Urinary bladder (tissue), 4 donors: ENCODE data around the gene SAMD14. TPM values are rescaled to one million over a fixed set of nuclear protein-coding genes. Genes with fewer than 3 reads are reported as not detected.
A peak's percentile ranks its signal among the peaks of the same experiment; 100 is the strongest.

Experiments
- DNase-seq: peaks from one replicate; pipeline ENCODE4 v3.0.0-alpha.2; 2015; ENCODE audit errors: extremely low spot score
- H3K27ac ChIP-seq: one replicate; pipeline ENCODE4 v1.5.1; 2013; ENCODE audit warnings: low read depth, mild to moderate bottlenecking, moderate library complexity
- H3K36me3 ChIP-seq: one replicate; pipeline ENCODE4 v1.6.1; 2013; ENCODE audit warnings: mild to moderate bottlenecking, moderate library complexity; ENCODE audit not compliant: insufficient read depth
- H3K4me1 ChIP-seq: one replicate; pipeline ENCODE4 v1.6.1; 2013; ENCODE audit warnings: mild to moderate bottlenecking, moderate library complexity; ENCODE audit not compliant: insufficient read depth
- H3K4me3 ChIP-seq: one replicate; pipeline ENCODE4 v1.5.1; 2013; ENCODE audit warnings: low read depth, low read length
- WGBS: extraction: QIAGEN DNeasy Blood & Tissue Kit; methylation state at CpG from one replicate; pipeline ENCODE4 v1.1.7; 2013; 5-methylcytosine and 5-hydroxymethylcytosine counted together
- polyA plus RNA-seq: library from polyadenylated mRNA; stranded (reverse); fragments of 200-250 nt; gene quantifications from one replicate; pipeline ENCODE4 v1.2.3, GENCODE V29; 2013
- total RNA-seq: library from RNA; depleted of rRNA; stranded (reverse); fragments of >200 nt; gene quantifications from one replicate; pipeline ENCODE4 v1.2.3, GENCODE V29; 2014
- donor health status: healthy with polysubstance abuse.
- donor health status: healthy.

Gene SAMD14
- total and polyA plus RNA-seq, 2 donors: 2.2 to 3.7 TPM

GRCh38 chr17:50161023-50161910 lies 31.3 kb upstream of the SAMD14 start:
- WGBS: under 1% methylated on average over 53 of the region's 53 CpGs
- no peaks in the 10 kb centered on the region for H3K4me1 ChIP-seq

GRCh38 chr17:50157891-50158290 lies 27.9 kb upstream of the SAMD14 start:
- H3K36me3 ChIP-seq: no peaks in the 10 kb centered on the region
- 62% methylated on average over 4 of the region's 4 CpGs for WGBS
- no peak overlapping the region for H3K27ac ChIP-seq
- DNase-seq: no peak
- no peak overlapping the region for H3K4me3 ChIP-seq
- no peaks in the 10 kb centered on the region for H3K4me1 ChIP-seq

More at GRCh38 chr17:50161023-50161910, 31.3 kb upstream of the SAMD14 start:
- Histone ChIP-seq H3K36me3 (no peaks in the 10 kb centered on the region), H3K4me3 (peak overlapping the region; percentile 30), H3K27ac (peak overlapping the region; percentile 48)
- DNase-seq: no peak

GRCh38 chr17:50155115-50155819 lies 25.3 kb upstream of the SAMD14 start:
- 43% methylated on average over 8 of the region's 8 CpGs for WGBS
- DNase-seq: no peak

GRCh38 chr17:50154604-50155003 lies 24.6 kb upstream of the SAMD14 start:
- H3K4me1 ChIP-seq: no peaks in the 10 kb centered on the region
- 43% methylated on average over 1 of the region's 1 CpG for WGBS

More at GRCh38 chr17:50155115-50155819, 25.3 kb upstream of the SAMD14 start:
- H3K27ac ChIP-seq: peak overlapping the region; percentile 15
- no peak overlapping the region for H3K4me3 ChIP-seq
- H3K4me1 ChIP-seq: no peaks in the 10 kb centered on the region
- H3K36me3 ChIP-seq: no peaks in the 10 kb centered on the region

GRCh38 chr17:50153650-50154575 lies 24.0 kb upstream of the SAMD14 start:
- H3K4me3 ChIP-seq: no peak overlapping the region
- no peaks in the 10 kb centered on the region for H3K4me1 ChIP-seq
- no peaks in the 10 kb centered on the region for H3K36me3 ChIP-seq
- H3K27ac ChIP-seq: peak overlapping the region; percentile 26
- WGBS: 40% methylated on average over 16 of the region's 16 CpGs
- DNase-seq: no peak

More at GRCh38 chr17:50154604-50155003, 24.6 kb upstream of the SAMD14 start:
- H3K27ac ChIP-seq: no peak overlapping the region
- H3K4me3 ChIP-seq: no peak overlapping the region
- H3K36me3 ChIP-seq: no peaks in the 10 kb centered on the region
- no peak for DNase-seq

GRCh38 chr17:50152736-50153135 lies 22.8 kb upstream of the SAMD14 start:
- Histone ChIP-seq H3K4me1 (no peaks in the 10 kb centered on the region), H3K36me3 (no peaks in the 10 kb centered on the region), H3K27ac (peak overlapping the region; percentile 87), H3K4me3 (no peak overlapping the region)
- DNase-seq: no peak
- WGBS: 59% methylated on average over 7 of the region's 7 CpGs

GRCh38 chr17:50151937-50152547 lies 22.1 kb upstream of the SAMD14 start:
- under 1% methylated on average over 12 of the region's 12 CpGs for WGBS

GRCh38 chr17:50151041-50151936 lies 21.3 kb upstream of the SAMD14 start:
- Histone ChIP-seq H3K36me3 (no peaks in the 10 kb centered on the region), H3K4me3 (peak overlapping the region; percentile 83), H3K4me1 (no peaks in the 10 kb centered on the region), H3K27ac (peak overlapping the region; percentile 58)
- DNase-seq: no peak
- under 1% methylated on average over 40 of the region's 40 CpGs for WGBS

More at GRCh38 chr17:50151937-50152547, 22.1 kb upstream of the SAMD14 start:
- Histone ChIP-seq H3K4me1 (no peaks in the 10 kb centered on the region), H3K27ac (peak overlapping the region; percentile 87), H3K36me3 (no peaks in the 10 kb centered on the region), H3K4me3 (peak overlapping the region; percentile 83)
- DNase-seq: peak; percentile 86

- no peak for DNase-seq
- under 1% methylated on average over 69 of the region's 69 CpGs for WGBS
- Histone ChIP-seq H3K36me3 (no peaks in the 10 kb centered on the region), H3K4me3 (peak within 1 kb of the TSS; percentile 83), H3K27ac (peak within 1 kb of the TSS; percentile 87), H3K4me1 (no peaks in the 10 kb centered on the region)
Observed at GRCh38 chr17:50150354-50151040, 20.5 kb upstream of the SAMD14 start, which contains the start of gene PPP1R9B. Gene PPP1R9B, minus strand, starts transcription at chr17:50150677. Its CDS starts 164 bp downstream, at chr17:50150513.

- peak overlapping the region; percentile 72 for H3K27ac ChIP-seq
- no peak for DNase-seq
- no peaks in the 10 kb centered on the region for H3K4me1 ChIP-seq
- peak overlapping the region; percentile 83 for H3K4me3 ChIP-seq
- under 1% methylated on average over 123 of the region's 123 CpGs for WGBS
- H3K36me3 ChIP-seq: peaks cover 2% of the 10 kb centered on the region
Observed at GRCh38 chr17:50149417-50150353, 19.7 kb upstream of the SAMD14 start.

GRCh38 chr17:50149091-50149416 lies 19.1 kb upstream of the SAMD14 start:
- under 1% methylated on average over 30 of the region's 30 CpGs for WGBS
- no peak for DNase-seq

More at GRCh38 chr17:50149091-50149416, 19.1 kb upstream of the SAMD14 start:
- Histone ChIP-seq H3K4me3 (peak overlapping the region; percentile 83), H3K4me1 (no peaks in the 10 kb centered on the region), H3K36me3 (peaks cover 2% of the 10 kb centered on the region), H3K27ac (peak overlapping the region; percentile 72)
